Measurements from ENCODE around the gene AGT.
"Not testable (repeated sequence)": the region's sequence is repeated elsewhere in the genome, so short reads cannot be mapped to it uniquely, and the experiment has no call there.

AGT gene

GRCh38 chr1:230684998-230685397 is 28.9 kb downstream of the AGT start:
- DNase-seq, result no peak

GRCh38 chr1:230684146-230684545 is 29.8 kb downstream of the AGT start:
- no peak for DNase-seq

- no peak for DNase-seq
These were observed 30.9 kb downstream of the AGT start for GRCh38 chr1:230682882-230683610.

GRCh38 chr1:230682274-230682673 is 31.6 kb downstream of the AGT start:
- DNase-seq, result peak; percentile 59

- peak; percentile 92 for DNase-seq
These were observed 32.3 kb downstream of the AGT start for GRCh38 chr1:230681599-230681998.

- no peak for DNase-seq
These were observed 33.5 kb downstream of the AGT start for GRCh38 chr1:230680300-230681025.

GRCh38 chr1:230679825-230680224 is 34.1 kb downstream of the AGT start:
- DNase-seq, result no peak

- no peak for DNase-seq
These were observed 34.7 kb downstream of the AGT start for GRCh38 chr1:230679192-230679591.

- no peak for DNase-seq
These were observed 36.7 kb downstream of the AGT start for GRCh38 chr1:230677200-230677599.

GRCh38 chr1:230674581-230674980 is 39.3 kb downstream of the AGT start:
- no peak for DNase-seq

- no peak for DNase-seq
These were observed 44.4 kb downstream of the AGT start for GRCh38 chr1:230669543-230669942.

- no peak for DNase-seq
These were observed 45.7 kb downstream of the AGT start for GRCh38 chr1:230668227-230668626.

GRCh38 chr1:230661976-230662375 is 51.9 kb downstream of the AGT start:
- DNase-seq, result no peak

- no peak for DNase-seq
These were observed 55.2 kb downstream of the AGT start for GRCh38 chr1:230658691-230659090.

- not testable (repeated sequence) for DNase-seq
These were observed 55.8 kb downstream of the AGT start for GRCh38 chr1:230658103-230658502.

- DNase-seq, result not testable (repeated sequence)
These were observed 57.2 kb downstream of the AGT start for GRCh38 chr1:230656719-230657118.
